Measurements from ENCODE around the gene FHDC1.
A peak's percentile ranks its signal among the peaks of the same experiment; 100 is the strongest.

FHDC1 gene

GRCh38 chr4:152917543-152918395 is 18.4 kb upstream of the FHDC1 start:
- Histone ChIP-seq H3K9ac (ENCODE audit: low read length) (no peak overlapping the region), H3K27ac (ENCODE audit: low read depth, low read length) (no peak overlapping the region), H3K4me1 (ENCODE audit: control insufficient read depth, insufficient read depth, low read length) (no peaks in the 10 kb centered on the region), H3K4me3 (ENCODE audit: low read length) (no peak overlapping the region), H3K27me3 (ENCODE audit: control insufficient read depth, insufficient read depth, low read length) (no peaks in the 10 kb centered on the region), H3K36me3 (ENCODE audit: control insufficient read depth, insufficient read depth, low read length) (no peaks in the 10 kb centered on the region)

DNA sequence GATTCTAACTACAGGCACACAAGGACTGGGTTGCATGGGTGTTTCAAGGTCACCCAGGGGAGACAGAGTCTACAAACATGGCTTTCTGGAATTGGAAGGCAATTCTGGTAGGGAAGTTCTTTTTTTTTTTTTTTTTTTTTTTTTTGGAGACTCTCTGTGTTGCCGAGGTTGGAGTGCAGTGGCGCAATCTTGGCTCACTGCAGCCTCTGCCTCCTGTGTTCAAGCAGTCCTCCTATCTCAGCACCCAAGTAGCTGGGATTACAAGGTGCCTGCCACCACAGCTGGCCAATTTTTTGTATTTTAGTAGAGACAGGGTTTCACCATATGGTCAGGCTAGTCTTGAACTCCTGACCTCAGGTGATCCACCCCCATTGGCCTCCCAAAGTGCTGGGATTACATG is 16.3 kb upstream of the FHDC1 start:
- no peak overlapping the region for H3K4me3 ChIP-seq (ENCODE audit: low read length)
- H3K4me1 ChIP-seq (ENCODE audit: control insufficient read depth, insufficient read depth, low read length), result no peaks in the 10 kb centered on the region
- H3K9ac ChIP-seq (ENCODE audit: low read length), result no peak overlapping the region
- no peaks in the 10 kb centered on the region for H3K36me3 ChIP-seq (ENCODE audit: control insufficient read depth, insufficient read depth, low read length)
- no peaks in the 10 kb centered on the region for H3K27me3 ChIP-seq (ENCODE audit: control insufficient read depth, insufficient read depth, low read length)
- H3K27ac ChIP-seq (ENCODE audit: low read depth, low read length), result no peak overlapping the region

DNA sequence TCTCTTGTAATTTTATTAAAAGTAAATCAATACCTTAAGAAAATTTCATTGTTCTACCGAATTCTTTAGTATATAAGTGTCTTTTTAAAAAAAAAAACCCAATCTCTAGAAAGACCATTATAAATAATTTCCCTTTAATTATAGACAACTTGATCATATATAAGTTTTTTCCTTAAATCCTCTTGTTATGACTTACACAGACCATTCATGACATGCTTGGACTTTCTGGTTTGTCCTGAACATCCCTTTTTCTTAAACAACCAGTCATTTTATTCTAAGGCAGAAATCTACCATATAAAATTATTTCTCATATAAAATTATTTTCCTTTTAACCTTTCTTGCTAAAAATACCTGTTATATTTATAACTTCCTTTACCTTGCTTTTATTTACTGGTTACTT is 15.4 kb upstream of the FHDC1 start:
- Histone ChIP-seq H3K4me1 (ENCODE audit: control insufficient read depth, insufficient read depth, low read length) (no peaks in the 10 kb centered on the region), H3K9ac (ENCODE audit: low read length) (no peak overlapping the region), H3K27me3 (ENCODE audit: control insufficient read depth, insufficient read depth, low read length) (no peaks in the 10 kb centered on the region), H3K27ac (ENCODE audit: low read depth, low read length) (no peak overlapping the region), H3K4me3 (ENCODE audit: low read length) (no peak overlapping the region), H3K36me3 (ENCODE audit: control insufficient read depth, insufficient read depth, low read length) (no peaks in the 10 kb centered on the region)

GRCh38 chr4:152921284-152921683 is 14.8 kb upstream of the FHDC1 start:
- H3K36me3 ChIP-seq (ENCODE audit: control insufficient read depth, insufficient read depth, low read length), result no peaks in the 10 kb centered on the region
- H3K4me3 ChIP-seq (ENCODE audit: low read length), result no peak overlapping the region
- H3K9ac ChIP-seq (ENCODE audit: low read length), result no peak overlapping the region
- no peaks in the 10 kb centered on the region for H3K4me1 ChIP-seq (ENCODE audit: control insufficient read depth, insufficient read depth, low read length)
- H3K27ac ChIP-seq (ENCODE audit: low read depth, low read length), result no peak overlapping the region
- no peaks in the 10 kb centered on the region for H3K27me3 ChIP-seq (ENCODE audit: control insufficient read depth, insufficient read depth, low read length)

DNA sequence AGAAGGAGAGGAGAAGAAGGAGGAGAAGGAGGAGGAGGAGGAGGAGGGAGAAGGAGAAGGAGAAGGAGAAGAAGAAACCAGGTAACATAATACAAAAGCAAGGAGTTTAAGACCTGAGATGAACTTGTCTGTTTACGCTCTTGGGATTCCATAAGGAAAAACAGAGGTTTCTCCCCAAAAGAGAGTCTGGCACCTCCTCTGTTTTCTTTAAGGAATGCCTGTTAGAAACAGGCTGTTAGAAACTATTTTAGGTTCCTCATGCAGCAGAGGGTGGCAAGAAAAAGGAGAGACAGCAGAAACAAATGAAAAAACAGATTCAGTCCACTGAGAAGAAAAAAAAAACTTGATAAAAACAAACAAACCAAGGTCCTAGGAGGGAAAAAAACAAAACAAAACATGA is 10.3 kb upstream of the FHDC1 start:
- no peaks in the 10 kb centered on the region for H3K36me3 ChIP-seq (ENCODE audit: control insufficient read depth, insufficient read depth, low read length)
- H3K4me3 ChIP-seq (ENCODE audit: low read length), result no peak overlapping the region
- H3K27me3 ChIP-seq (ENCODE audit: control insufficient read depth, insufficient read depth, low read length), result no peaks in the 10 kb centered on the region

GRCh38 chr4:152926959-152927358 is 9.2 kb upstream of the FHDC1 start:
- no peak overlapping the region for H3K4me3 ChIP-seq (ENCODE audit: low read length)
- H3K27ac ChIP-seq (ENCODE audit: low read depth, low read length), result no peak overlapping the region
- H3K36me3 ChIP-seq (ENCODE audit: control insufficient read depth, insufficient read depth, low read length), result no peaks in the 10 kb centered on the region
- no peak overlapping the region for H3K9ac ChIP-seq (ENCODE audit: low read length)
- no peaks in the 10 kb centered on the region for H3K27me3 ChIP-seq (ENCODE audit: control insufficient read depth, insufficient read depth, low read length)
- H3K4me1 ChIP-seq (ENCODE audit: control insufficient read depth, insufficient read depth, low read length), result no peaks in the 10 kb centered on the region

More for the DNA sequence above, 10.3 kb upstream of the FHDC1 start:
- H3K27ac ChIP-seq (ENCODE audit: low read depth, low read length), result no peak overlapping the region
- no peak overlapping the region for H3K9ac ChIP-seq (ENCODE audit: low read length)
- no peaks in the 10 kb centered on the region for H3K4me1 ChIP-seq (ENCODE audit: control insufficient read depth, insufficient read depth, low read length)

DNA sequence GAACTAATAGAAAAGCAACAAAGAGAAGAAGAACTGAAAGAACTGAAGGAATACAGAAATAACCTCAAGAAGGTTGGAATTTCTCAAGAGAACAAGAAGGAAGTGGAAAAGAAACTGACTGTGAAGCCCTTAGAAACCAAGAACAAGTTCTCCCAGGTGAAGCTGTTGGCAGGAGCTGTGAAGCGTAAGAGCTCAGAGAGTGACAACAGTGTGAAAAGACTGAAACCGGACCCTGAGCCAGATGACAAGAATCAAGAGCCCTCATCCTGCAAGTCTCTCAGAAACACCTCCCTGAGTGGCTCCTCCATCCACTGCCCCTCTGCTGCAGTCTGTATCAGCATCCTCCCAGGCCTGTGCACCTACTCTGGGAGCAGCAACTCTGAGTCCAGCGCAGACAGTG is 8.4 kb upstream of the FHDC1 start:
- H3K36me3 ChIP-seq (ENCODE audit: control insufficient read depth, insufficient read depth, low read length), result no peaks in the 10 kb centered on the region
- H3K4me3 ChIP-seq (ENCODE audit: low read length), result no peak overlapping the region
- H3K27ac ChIP-seq (ENCODE audit: low read depth, low read length), result no peak overlapping the region

DNA sequence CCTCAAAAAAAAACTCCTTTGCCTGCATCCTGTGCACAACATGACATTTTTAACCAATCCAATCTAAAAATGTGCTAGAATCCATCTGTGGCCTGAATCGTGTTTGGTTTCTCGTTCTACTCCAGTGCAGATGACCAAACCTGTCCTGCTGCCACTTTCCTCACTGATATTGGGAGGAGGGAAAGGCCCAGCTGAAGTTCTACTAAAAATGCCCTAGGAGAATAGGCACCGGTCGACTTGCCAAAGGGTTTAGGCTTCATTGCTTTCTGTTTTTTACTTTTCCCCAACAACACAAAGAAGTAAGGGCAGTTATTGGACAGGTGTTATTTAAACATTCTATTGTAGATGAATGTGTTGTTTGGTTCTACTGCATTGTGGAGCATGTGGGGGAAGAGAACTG is 7.8 kb upstream of the FHDC1 start:
- no peaks in the 10 kb centered on the region for H3K4me1 ChIP-seq (ENCODE audit: control insufficient read depth, insufficient read depth, low read length)
- no peak overlapping the region for H3K4me3 ChIP-seq (ENCODE audit: low read length)

More for the DNA sequence above, 8.4 kb upstream of the FHDC1 start:
- H3K27me3 ChIP-seq (ENCODE audit: control insufficient read depth, insufficient read depth, low read length), result no peaks in the 10 kb centered on the region
- H3K4me1 ChIP-seq (ENCODE audit: control insufficient read depth, insufficient read depth, low read length), result no peaks in the 10 kb centered on the region
- no peak overlapping the region for H3K9ac ChIP-seq (ENCODE audit: low read length)

GRCh38 chr4:152929888-152930287 is 6.2 kb upstream of the FHDC1 start:
- no peaks in the 10 kb centered on the region for H3K4me1 ChIP-seq (ENCODE audit: control insufficient read depth, insufficient read depth, low read length)
- H3K27me3 ChIP-seq (ENCODE audit: control insufficient read depth, insufficient read depth, low read length), result no peaks in the 10 kb centered on the region
- no peak overlapping the region for H3K27ac ChIP-seq (ENCODE audit: low read depth, low read length)
- H3K4me3 ChIP-seq (ENCODE audit: low read length), result no peak overlapping the region
- no peaks in the 10 kb centered on the region for H3K36me3 ChIP-seq (ENCODE audit: control insufficient read depth, insufficient read depth, low read length)
- H3K9ac ChIP-seq (ENCODE audit: low read length), result no peak overlapping the region

More for the DNA sequence above, 7.8 kb upstream of the FHDC1 start:
- Histone ChIP-seq H3K27ac (ENCODE audit: low read depth, low read length) (no peak overlapping the region), H3K36me3 (ENCODE audit: control insufficient read depth, insufficient read depth, low read length) (no peaks in the 10 kb centered on the region), H3K9ac (ENCODE audit: low read length) (no peak overlapping the region), H3K27me3 (ENCODE audit: control insufficient read depth, insufficient read depth, low read length) (no peaks in the 10 kb centered on the region)

GRCh38 chr4:152935143-152935542 is 980 bp upstream of the FHDC1 start:
- Histone ChIP-seq H3K4me3 (ENCODE audit: low read length) (no peak overlapping the region), H3K36me3 (ENCODE audit: control insufficient read depth, insufficient read depth, low read length) (no peaks in the 10 kb centered on the region), H3K4me1 (ENCODE audit: control insufficient read depth, insufficient read depth, low read length) (no peaks in the 10 kb centered on the region), H3K27ac (ENCODE audit: low read depth, low read length) (no peak overlapping the region), H3K27me3 (ENCODE audit: control insufficient read depth, insufficient read depth, low read length) (no peaks in the 10 kb centered on the region), H3K9ac (ENCODE audit: low read length) (no peak overlapping the region)

GRCh38 chr4:152936446-152937335 is 568 bp downstream of the FHDC1 start:
- Histone ChIP-seq H3K27me3 (ENCODE audit: control insufficient read depth, insufficient read depth, low read length) (no peaks in the 10 kb centered on the region), H3K4me1 (ENCODE audit: control insufficient read depth, insufficient read depth, low read length) (no peaks in the 10 kb centered on the region), H3K9ac (ENCODE audit: low read length) (no peak overlapping the region), H3K36me3 (ENCODE audit: control insufficient read depth, insufficient read depth, low read length) (no peaks in the 10 kb centered on the region), H3K4me3 (ENCODE audit: low read length) (peak overlapping the region; percentile 65), H3K27ac (ENCODE audit: low read depth, low read length) (no peak overlapping the region)

- Histone ChIP-seq H3K27me3 (ENCODE audit: control insufficient read depth, insufficient read depth, low read length) (no peaks in the 10 kb centered on the region), H3K27ac (ENCODE audit: low read depth, low read length) (peak overlapping the region; percentile 8), H3K4me3 (ENCODE audit: low read length) (peak overlapping the region; percentile 65), H3K4me1 (ENCODE audit: control insufficient read depth, insufficient read depth, low read length) (no peaks in the 10 kb centered on the region), H3K9ac (ENCODE audit: low read length) (no peak overlapping the region), H3K36me3 (ENCODE audit: control insufficient read depth, insufficient read depth, low read length) (no peaks in the 10 kb centered on the region)
Measured at GRCh38 chr4:152937336-152938236, 1.5 kb downstream of the FHDC1 start.
